ENCODE results near the gene GABRQ.
"Not testable (repeated sequence)": the region's sequence is repeated elsewhere in the genome, so short reads cannot be mapped to it uniquely, and the experiment has no call there.

Gene GABRQ

DNA sequence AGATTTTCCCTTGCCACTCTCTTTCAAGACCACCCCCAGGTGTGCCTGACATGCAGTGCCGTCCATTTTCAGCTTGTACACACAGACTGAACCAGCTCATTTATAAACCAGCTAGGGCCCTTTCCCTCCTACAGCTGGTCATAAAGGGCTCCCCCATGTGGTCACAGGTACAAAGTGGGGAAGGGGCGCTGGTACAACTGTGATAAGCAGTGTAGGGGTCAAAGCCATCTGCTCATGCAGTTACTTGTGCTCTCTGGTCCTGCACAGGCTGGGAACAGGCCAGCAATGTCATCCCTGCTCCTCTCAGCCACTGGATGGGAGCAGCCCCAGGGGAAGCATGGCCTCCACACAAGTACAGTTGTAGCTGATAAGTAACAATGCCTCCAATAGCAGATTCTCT is 20.6 kb downstream of the GABRQ start:
- DNase-seq (ENCODE audit: low read depth, low spot score), result no peak

DNA sequence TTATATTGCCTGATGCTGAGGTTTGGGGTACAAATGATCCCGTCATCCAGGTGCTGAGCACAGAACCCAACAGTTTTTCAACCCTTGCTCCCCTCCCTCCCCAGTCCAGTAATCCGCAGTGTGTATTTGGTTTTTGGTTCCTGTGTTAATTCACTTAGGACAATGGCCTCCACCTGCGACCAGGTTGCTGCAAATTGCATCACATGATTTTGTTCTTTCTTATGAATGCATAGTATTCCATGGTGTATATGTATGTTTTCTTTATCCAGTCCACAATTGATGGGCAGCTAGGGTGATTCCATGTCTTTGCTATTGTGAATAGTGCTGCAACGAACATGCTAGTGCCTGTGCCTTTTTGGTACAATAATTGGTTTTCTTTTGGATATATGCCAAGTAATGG is 25.4 kb downstream of the GABRQ start:
- DNase-seq (ENCODE audit: low read depth, low spot score), result no peak

DNA sequence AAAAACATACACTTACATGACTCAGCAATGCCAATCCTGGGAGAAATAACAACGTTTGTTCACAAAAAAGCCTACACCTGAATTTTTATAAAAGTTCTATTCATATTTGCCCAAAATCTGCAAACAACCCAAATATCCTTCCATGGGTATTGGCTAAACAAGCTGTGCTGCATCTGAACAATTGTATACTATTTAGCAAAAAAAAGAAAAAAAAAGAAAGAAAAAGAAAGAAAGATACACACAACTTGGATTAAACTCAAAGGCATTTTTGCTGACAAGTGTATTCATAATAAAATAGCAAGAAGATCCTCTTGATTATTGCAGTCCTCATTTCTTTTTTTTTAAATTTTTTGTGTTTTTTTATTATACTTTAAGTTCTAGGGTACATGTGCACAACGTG is 36.4 kb downstream of the GABRQ start:
- DNase-seq (ENCODE audit: low read depth, low spot score), result no peak

DNA sequence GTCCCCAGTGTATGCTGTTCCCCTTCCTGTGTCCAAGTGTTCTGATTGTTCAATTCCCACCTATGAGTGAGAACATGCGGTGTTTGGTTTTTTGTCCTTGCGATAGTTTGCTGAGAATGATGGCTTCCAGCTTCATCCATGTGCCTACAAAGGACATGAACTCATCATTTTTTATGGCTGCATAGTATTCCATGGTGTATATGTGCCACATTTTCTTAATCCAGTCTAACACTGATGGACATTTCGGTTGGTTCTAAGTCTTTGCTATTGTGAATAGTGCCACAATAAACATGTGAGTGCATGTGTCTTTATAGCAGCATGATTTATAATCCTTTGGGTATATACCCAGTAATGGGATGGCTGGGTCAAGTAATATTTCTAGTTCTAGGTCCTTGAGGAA is 37.0 kb downstream of the GABRQ start:
- not testable (repeated sequence) for DNase-seq (ENCODE audit: low read depth, low spot score)

DNA sequence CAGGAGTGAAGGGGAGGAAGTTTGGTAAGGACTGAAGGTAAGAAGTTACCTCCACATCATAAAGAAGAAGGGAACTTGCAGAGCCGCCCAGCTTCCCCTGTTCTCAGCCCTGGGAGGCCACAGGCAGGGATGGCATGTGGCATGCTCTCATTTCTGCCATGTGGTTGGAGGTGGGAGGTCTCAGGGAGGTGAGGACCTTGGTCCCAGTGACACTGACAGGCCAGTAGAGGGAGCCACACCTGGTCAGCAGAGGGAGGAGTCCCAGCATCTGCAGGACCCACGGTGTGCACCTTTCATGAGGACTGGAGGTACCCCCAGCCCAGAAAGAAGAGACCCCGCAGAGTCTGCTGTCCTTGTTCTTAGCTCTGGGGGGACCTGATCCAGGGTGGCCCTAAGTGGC is 43.3 kb downstream of the GABRQ start:
- not testable (repeated sequence) for DNase-seq (ENCODE audit: low read depth, low spot score)

DNA sequence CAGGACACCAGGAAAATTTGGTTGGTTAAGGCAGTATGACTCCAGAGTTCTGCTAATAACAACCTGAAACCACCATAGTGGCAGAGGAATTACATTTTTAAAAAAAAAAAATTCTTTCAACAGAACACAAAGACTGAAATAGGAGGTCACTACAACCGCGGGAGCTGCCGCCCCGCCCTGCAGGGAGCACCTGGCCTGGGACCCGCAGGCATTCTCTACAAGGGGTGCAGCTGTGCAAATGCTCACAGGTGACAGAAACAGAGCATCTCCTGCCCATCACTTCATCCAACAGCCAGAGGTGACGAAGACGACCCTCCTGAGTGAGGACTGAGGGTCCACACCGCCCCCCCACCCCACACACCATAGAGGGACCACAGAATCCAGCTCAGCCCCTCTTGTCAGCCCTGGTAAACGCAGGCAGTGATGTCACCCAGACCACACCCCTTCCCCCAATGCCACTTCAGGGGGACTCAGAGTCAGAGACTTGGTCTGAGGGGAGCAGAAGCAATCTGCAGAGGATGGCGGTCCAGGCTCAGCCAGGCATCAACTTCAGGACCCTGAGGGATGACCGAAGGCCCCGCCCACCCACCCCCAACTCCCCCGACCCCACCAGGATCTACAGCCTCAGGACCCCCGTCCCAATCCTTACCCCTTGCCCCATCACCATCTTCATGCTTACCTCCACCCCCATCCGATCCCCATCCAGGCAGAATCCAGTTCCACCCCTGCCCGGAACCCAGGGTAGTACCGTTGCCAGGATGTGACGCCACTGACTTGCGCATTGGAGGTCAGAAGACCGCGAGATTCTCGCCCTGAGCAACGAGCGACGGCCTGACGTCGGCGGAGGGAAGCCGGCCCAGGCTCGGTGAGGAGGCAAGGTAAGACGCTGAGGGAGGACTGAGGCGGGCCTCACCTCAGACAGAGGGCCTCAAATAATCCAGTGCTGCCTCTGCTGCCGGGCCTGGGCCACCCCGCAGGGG is 60.5 kb downstream of the GABRQ start, which contains the start of gene MAGEA3:
TSS of gene MAGEA3 (plus strand) at position 843 of the 980 bp plus-strand sequence. CDS start 2,039 bp downstream, outside the sequence.
- DNase-seq (ENCODE audit: low read depth, low spot score), result not testable (repeated sequence)

DNA sequence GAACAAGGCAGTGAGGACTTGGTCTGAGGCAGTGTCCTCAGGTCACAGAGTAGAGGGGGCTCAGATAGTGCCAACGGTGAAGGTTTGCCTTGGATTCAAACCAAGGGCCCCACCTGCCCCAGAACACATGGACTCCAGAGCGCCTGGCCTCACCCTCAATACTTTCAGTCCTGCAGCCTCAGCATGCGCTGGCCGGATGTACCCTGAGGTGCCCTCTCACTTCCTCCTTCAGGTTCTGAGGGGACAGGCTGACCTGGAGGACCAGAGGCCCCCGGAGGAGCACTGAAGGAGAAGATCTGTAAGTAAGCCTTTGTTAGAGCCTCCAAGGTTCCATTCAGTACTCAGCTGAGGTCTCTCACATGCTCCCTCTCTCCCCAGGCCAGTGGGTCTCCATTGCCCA is 62.7 kb downstream of the GABRQ start:
- DNase-seq (ENCODE audit: low read depth, low spot score), result not testable (repeated sequence)

DNA sequence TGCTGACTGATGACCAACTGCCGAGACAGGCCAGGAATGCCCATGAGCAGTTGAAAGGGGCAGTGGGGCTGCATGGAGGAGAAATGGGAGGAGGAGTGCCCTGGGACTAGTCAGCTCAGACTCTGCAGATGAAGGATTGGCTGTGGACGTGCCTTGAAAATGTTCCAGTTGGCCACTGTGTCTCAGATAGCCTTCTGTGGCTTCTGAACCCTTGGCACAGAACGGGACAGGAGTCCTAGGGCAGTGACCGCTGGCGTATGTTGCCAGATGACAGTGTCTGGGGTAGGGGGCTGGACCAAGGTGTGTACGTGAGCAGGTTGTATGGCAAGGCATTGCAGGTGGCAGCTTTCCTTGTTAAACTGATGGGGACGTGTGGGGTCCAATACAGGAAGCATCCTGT is 68.8 kb downstream of the GABRQ start:
- DNase-seq (ENCODE audit: low read depth, low spot score), result not testable (repeated sequence)
